ENCODE results near the gene SPRN.
"Not testable (repeated sequence)": the region's sequence is repeated elsewhere in the genome, so short reads cannot be mapped to it uniquely, and the experiment has no call there.

Gene SPRN

GRCh38 chr10:133424601-133425000, at the start of gene SPRN:
Gene SPRN, minus strand, starts transcription at chr10:133424625. Its CDS starts 944 bp downstream, at chr10:133423681.
- not testable (repeated sequence) for DNase-seq

DNA sequence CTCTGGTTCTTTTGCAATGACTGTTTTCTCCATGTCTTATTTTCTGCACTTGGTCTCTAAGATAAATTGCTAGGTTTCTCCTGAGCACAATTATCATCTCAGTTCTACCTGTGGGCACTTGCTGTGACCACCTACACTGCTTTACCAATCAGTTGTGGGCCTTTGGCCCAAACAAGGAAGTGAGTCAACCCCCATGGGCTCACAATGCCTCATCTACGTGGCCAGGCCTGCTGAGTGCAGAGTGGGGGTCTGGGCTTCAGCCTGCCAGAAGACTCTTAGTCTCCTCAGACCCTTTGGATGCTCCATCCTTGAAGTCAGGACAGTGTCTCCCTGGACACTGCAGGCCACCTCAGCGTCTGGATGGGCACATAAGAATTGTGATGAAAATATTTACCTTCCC, 49.6 kb upstream of the SPRN start:
- no peak for DNase-seq

GRCh38 chr10:133473270-133473669, 48.8 kb upstream of the SPRN start:
- DNase-seq = no peak

DNA sequence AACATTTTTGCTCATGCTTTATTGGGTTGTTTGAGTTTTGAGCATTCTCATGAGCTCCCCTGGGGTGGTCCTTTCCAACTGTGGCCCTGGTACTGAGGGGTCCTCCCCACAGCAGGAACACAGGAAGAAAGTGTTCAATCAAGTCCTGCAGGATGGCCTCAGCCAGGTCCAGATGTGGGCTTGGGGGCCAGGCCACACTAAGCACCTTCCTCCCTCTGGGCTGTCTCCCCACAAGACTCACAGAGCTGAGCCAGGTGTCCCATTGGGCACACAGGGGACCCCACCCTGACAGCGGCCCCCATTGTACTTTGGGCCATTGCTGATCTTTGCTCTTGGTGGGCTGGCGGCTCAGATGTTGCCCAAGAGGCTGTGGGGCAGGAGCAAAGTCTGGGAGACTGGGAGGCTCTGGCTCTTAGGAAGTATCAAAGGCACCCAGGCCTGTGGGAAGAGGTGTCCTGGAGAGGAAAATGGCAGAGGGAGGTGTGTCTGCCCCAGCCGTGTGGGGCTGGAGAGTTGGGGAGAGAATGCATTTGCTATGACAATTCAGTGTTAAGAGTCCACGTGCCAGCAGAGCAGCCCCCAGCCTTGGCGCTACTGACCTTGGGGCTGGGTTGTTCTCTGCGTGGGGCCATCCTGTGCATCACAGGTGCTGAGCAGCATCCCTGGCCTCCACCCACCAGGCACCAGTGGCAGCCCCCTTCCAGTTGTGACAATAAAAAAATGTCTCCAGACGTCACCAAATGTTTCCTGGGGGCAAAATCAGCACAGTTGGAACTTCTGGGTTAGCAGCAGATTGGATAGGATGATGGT, 47.1 kb upstream of the SPRN start:
- no peak for DNase-seq

- DNase-seq = not testable (repeated sequence)
Observed at GRCh38 chr10:133469205-133469604, 44.8 kb upstream of the SPRN start.

GRCh38 chr10:133467286-133467911, 43.0 kb upstream of the SPRN start:
- no peak for DNase-seq

DNA sequence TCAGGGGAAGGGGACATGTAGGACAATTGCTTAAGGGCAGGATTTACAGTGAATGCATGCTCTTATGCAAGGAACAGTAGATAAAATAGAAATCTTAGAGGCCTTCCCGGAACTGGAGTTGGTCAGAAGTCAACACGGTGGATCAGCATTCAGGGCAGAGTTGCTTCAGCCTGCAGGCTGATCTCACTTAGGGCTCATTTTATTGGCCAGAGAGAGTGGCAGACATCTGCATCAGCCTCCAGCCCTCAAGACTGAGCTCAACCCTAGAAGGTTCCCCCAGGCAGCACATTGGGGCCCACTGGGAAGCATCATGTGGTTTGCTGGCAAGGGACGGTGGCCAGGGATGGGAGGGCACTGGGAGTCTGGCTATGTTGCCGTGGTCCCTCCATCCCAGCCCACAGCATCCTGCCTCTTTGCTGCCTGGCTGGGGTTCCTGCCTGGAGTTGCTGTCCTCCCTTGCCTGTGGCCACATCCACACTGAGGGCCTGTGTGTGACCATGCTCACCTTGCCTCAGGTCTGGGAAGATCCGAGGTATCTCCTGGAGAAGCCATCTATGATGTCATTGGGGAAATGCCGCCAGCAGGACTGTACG, 42.4 kb upstream of the SPRN start:
- no peak for DNase-seq

GRCh38 chr10:133465950-133466474, 41.6 kb upstream of the SPRN start:
- no peak for DNase-seq

GRCh38 chr10:133465191-133465949, 40.9 kb upstream of the SPRN start:
- DNase-seq = no peak

DNA sequence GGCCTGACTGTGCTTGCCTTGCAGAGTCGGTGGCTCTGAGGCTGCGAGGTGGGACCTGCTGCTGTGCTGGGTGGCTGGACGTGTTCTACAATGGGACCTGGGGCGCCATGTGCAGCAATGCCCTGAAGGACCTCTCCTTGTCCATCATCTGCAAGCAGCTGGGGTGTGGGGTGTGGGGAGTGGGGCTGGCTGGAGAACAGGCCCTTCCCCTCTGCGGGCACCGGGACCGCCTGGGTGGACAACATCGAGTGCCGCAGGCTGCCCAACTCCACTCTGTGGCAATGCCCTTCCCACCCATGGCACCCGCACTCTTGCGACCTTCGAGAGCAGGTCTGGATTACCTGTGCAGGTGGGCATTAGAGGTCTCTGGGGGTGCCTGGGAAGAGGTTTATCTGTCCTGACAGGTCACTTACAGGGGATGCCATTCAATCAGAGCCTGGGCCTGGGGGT, 40.2 kb upstream of the SPRN start:
- no peak for DNase-seq

DNA sequence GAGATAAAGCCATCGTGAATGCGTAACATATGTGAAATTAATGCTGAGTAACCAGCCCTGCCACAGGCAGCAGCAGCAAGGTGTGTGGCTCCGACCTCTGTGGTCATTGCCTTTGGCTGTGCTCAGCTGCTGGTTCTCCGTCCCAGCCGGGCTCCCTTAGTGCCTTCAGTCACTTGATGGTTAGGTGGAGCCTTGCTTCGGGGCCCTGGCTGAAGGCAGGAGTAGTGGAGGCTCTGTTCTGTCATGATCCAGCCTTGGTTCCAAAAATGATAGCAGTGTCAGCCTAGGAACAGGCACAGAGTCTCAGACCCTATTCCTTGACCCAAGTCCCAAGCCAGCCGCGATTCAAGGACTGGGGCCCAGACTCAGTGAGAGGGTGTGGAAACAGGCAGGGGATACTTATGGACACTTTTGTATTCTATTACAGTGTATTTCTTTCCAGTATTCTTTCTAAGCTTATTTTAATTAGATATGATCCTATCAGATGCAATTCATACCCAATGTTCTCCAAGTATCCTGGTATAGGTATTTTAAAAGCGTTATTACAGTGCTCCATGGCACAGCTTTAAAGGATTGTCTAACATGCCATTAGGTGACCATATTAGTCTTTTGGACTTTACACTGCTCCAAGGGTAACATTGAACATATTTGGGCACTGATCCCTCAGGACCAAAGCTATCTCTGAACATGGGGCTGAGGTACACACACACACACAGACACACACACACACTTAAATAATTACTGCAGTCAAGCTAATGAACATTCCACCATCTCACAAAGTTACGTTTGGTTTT, 38.3 kb upstream of the SPRN start:
- DNase-seq = no peak

GRCh38 chr10:133461841-133462240, 37.4 kb upstream of the SPRN start:
- DNase-seq = no peak

- DNase-seq = no peak
Observed at GRCh38 chr10:133461027-133461426, 36.6 kb upstream of the SPRN start.

GRCh38 chr10:133460208-133460769, 35.9 kb upstream of the SPRN start:
- DNase-seq = no peak

DNA sequence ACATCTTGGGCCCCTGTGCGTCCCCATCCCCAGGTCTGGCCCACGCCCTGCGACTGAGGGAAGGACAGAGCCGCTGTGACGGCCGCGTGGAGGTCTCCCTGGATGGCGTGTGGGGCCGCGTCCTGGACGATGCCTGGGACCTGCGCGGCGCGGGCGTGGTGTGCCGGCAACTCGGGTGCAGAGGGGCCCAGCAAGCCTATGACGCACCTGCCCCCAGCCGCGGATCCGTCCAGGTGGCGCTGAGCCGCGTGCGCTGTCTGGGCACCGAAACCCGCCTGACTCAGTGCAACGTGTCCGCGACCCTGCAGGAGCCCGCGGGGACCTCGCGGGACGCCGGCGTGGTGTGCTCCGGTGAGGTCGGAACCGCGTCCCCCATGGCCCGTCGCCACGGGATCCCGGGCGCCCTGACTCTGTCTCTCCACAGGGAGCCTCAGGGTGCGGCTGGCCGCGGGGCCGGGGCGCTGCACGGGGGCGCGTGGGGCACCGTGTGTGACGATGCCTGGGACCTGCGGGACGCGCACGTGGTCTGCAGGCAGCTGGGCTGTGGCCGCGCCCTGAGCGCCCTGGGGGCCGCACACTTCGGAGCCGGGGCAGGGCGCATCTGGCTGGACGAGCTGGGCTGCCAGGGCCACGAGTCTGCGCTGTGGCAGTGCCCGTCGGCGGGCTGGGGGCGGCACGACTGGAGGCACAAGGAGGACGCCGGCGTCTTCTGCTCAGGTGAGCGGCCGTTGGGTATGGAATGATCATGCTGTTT, 35.2 kb upstream of the SPRN start:
- DNase-seq = no peak

GRCh38 chr10:133458710-133459453, 34.5 kb upstream of the SPRN start:
- no peak for DNase-seq

- DNase-seq = no peak
Observed at GRCh38 chr10:133458021-133458709, 33.7 kb upstream of the SPRN start.
